KMS-11 (cell line): Measurements from ENCODE around the gene CDH1.

ENCODE experiments used
- H2AFZ ChIP-seq: fragments of 200-600 bp; sonication (generic); 2 replicates; pipeline ENCODE4 v1.6.1; 2016; ENCODE audit warnings: antibody characterized with exemption, mixed run types, low read depth
- H3K27ac ChIP-seq: fragments of 200-600 bp; sonication (generic); 2 replicates; pipeline ENCODE4 v1.6.1; 2016; ENCODE audit warnings: mild to moderate bottlenecking, mixed run types
- H3K27me3 ChIP-seq: fragments of 200-600 bp; sonication (generic); 2 replicates; pipeline ENCODE4 v1.6.1; 2017; ENCODE audit warnings: mild to moderate bottlenecking, low read depth, mixed run types, moderate library complexity; ENCODE audit not compliant: insufficient read depth
- H3K36me3 ChIP-seq: fragments of 200-600 bp; sonication (generic); 2 replicates; pipeline ENCODE4 v1.6.1; 2017; ENCODE audit warnings: mild to moderate bottlenecking, mixed run types; ENCODE audit not compliant: insufficient read depth
- H3K4me1 ChIP-seq: fragments of 200-600 bp; sonication (generic); 2 replicates; pipeline ENCODE4 v1.6.1; 2016; ENCODE audit warnings: mild to moderate bottlenecking, low read depth, mixed run types; ENCODE audit not compliant: poor library complexity, severe bottlenecking
- H3K4me2 ChIP-seq: fragments of 200-600 bp; sonication (generic); 2 replicates; pipeline ENCODE4 v1.7.0; 2016; ENCODE audit warnings: mild to moderate bottlenecking, mixed run types
- H3K4me3 ChIP-seq: fragments of 200-600 bp; sonication (generic); IDR thresholded peaks from 2 replicates; pipeline ENCODE4 v1.6.1; 2017; ENCODE audit warnings: low read depth, low read length, mixed read lengths; ENCODE audit not compliant: insufficient read depth
- H3K79me2 ChIP-seq: fragments of 200-600 bp; sonication (generic); 2 replicates; pipeline ENCODE4 v1.6.1; 2016; ENCODE audit warnings: low read depth, mixed run types; ENCODE audit not compliant: insufficient read depth
- H3K9ac ChIP-seq: fragments of 200-600 bp; sonication (generic); 2 replicates; pipeline ENCODE4 v1.6.1; 2016; ENCODE audit warnings: mild to moderate bottlenecking, mixed run types
- H4K20me1 ChIP-seq: fragments of 200-600 bp; sonication (generic); 2 replicates; pipeline ENCODE4 v1.6.1; 2016; ENCODE audit warnings: mild to moderate bottlenecking, mixed run types; ENCODE audit not compliant: insufficient read depth
- CTCF ChIP-seq: fragments of 200-600 bp; sonication (generic); conservative IDR thresholded peaks from 2 replicates; pipeline ENCODE4 v1.6.1; 2017; ENCODE audit warnings: low read depth, mild to moderate bottlenecking, antibody characterized with exemption, low read length, moderate library complexity, mixed read lengths

Gene CDH1

GRCh38 chr16:68873635-68874471, 136.8 kb downstream of the CDH1 start:
- no peak overlapping the region for H2AFZ ChIP-seq
- no peak overlapping the region for H3K27ac ChIP-seq
- no peaks in the 10 kb centered on the region for H3K79me2 ChIP-seq
- H3K4me2 ChIP-seq, result no peak overlapping the region
- H3K4me1 ChIP-seq, result no peaks in the 10 kb centered on the region
- H3K4me3 ChIP-seq, result no peak overlapping the region
- TF ChIP-seq CTCF, result no peak
- H3K9ac ChIP-seq, result no peak overlapping the region
- H3K36me3 ChIP-seq, result no peaks in the 10 kb centered on the region
- H4K20me1 ChIP-seq, result no peaks in the 10 kb centered on the region
- H3K27me3 ChIP-seq, result no peaks in the 10 kb centered on the region

GRCh38 chr16:68875871-68876270, 138.8 kb downstream of the CDH1 start:
- H3K36me3 ChIP-seq, result no peaks in the 10 kb centered on the region
- no peak overlapping the region for H3K4me3 ChIP-seq
- H3K79me2 ChIP-seq, result no peaks in the 10 kb centered on the region
- no peak overlapping the region for H2AFZ ChIP-seq
- no peaks in the 10 kb centered on the region for H3K4me1 ChIP-seq
- no peaks in the 10 kb centered on the region for H3K27me3 ChIP-seq
- no peak overlapping the region for H3K4me2 ChIP-seq
- no peaks in the 10 kb centered on the region for H4K20me1 ChIP-seq
- no peak overlapping the region for H3K27ac ChIP-seq
- TF ChIP-seq CTCF, result no peak
- H3K9ac ChIP-seq, result no peak overlapping the region

- Histone ChIP-seq H2AFZ (no peak overlapping the region), H3K4me1 (no peaks in the 10 kb centered on the region), H3K4me2 (no peak overlapping the region), H3K27me3 (no peaks in the 10 kb centered on the region), H3K4me3 (no peak overlapping the region), H4K20me1 (no peaks in the 10 kb centered on the region), H3K27ac (no peak overlapping the region), H3K9ac (no peak overlapping the region), H3K79me2 (no peaks in the 10 kb centered on the region), H3K36me3 (no peaks in the 10 kb centered on the region; the same call in 1 of the 2 replicates)
- TF ChIP-seq CTCF, result no peak
Observed at GRCh38 chr16:68883685-68884084, 146.6 kb downstream of the CDH1 start.

- no peaks in the 10 kb centered on the region for H3K79me2 ChIP-seq
- no peak for TF ChIP-seq CTCF
- H3K36me3 ChIP-seq, result no peaks in the 10 kb centered on the region; the same call in 1 of the 2 replicates
- H3K4me3 ChIP-seq, result no peak overlapping the region
- no peak overlapping the region for H2AFZ ChIP-seq
- H3K4me2 ChIP-seq, result no peak overlapping the region
- H3K4me1 ChIP-seq, result no peaks in the 10 kb centered on the region
- no peaks in the 10 kb centered on the region for H3K27me3 ChIP-seq
- H4K20me1 ChIP-seq, result no peaks in the 10 kb centered on the region
- H3K27ac ChIP-seq, result no peak overlapping the region
- no peak overlapping the region for H3K9ac ChIP-seq
Observed at GRCh38 chr16:68884401-68884800, 147.3 kb downstream of the CDH1 start.
